ENCODE data around the gene ENO2.

GRCh38 chr12:6939191-6939540, 24.8 kb downstream of the ENO2 start:
- TF ChIP-seq CTCF (IDR thresholded peaks at IDR 0.05): no peak
- no peak for TF ChIP-seq POLR2A (IDR thresholded peaks at IDR 0.05)

Data from thyroid gland (tissue), 4 donors.